Neural cell (in vitro differentiated cells): Measurements from ENCODE around the gene ZBTB24.

Experiments used
- CTCF ChIP-seq: fragments of 450-650 bp; IDR thresholded peaks from 2 replicates; pipeline ENCODE4 v1.5.1; 2014; ENCODE audit warnings: antibody characterized with exemption, mild to moderate bottlenecking, moderate library complexity; ENCODE audit not compliant: poor library complexity, severe bottlenecking
- EP300 ChIP-seq: fragments of 450-650 bp; conservative IDR thresholded peaks from 2 replicates; pipeline ENCODE4 v1.6.1; 2014; ENCODE audit warnings: antibody characterized with exemption, mild to moderate bottlenecking, moderate library complexity; ENCODE audit not compliant: poor library complexity, severe bottlenecking
- EZH2 ChIP-seq: fragments of 200-600, 300-800 bp; shearing (Covaris generic), sonication (generic); IDR thresholded peaks from 2 replicates; pipeline ENCODE4 v1.6.1; 2014; ENCODE audit warnings: antibody characterized with exemption, low read length, borderline replicate concordance, mild to moderate bottlenecking; ENCODE audit not compliant: insufficient read depth, poor library complexity, severe bottlenecking
- MXI1 ChIP-seq: fragments of 450-650 bp; conservative IDR thresholded peaks from 2 replicates; pipeline ENCODE4 v1.6.1; 2014; ENCODE audit warnings: antibody characterized with exemption, mild to moderate bottlenecking; ENCODE audit not compliant: poor library complexity, severe bottlenecking
- POLR2AphosphoS5 ChIP-seq: IDR thresholded peaks from 2 replicates; pipeline ENCODE4 v1.6.1; 2012
- RAD21 ChIP-seq: fragments of 450-650 bp; conservative IDR thresholded peaks from 2 replicates; pipeline ENCODE4 v1.6.1; 2014; ENCODE audit warnings: antibody characterized with exemption, mild to moderate bottlenecking, moderate library complexity
- REST ChIP-seq: IDR thresholded peaks from 2 replicates; pipeline ENCODE4 v1.6.1; 2012; ENCODE audit warnings: borderline replicate concordance
- SMC3 ChIP-seq: fragments of 450-650 bp; conservative IDR thresholded peaks from 2 replicates; pipeline ENCODE4 v1.6.1; 2014; ENCODE audit warnings: antibody characterized with exemption, mild to moderate bottlenecking, moderate library complexity; ENCODE audit not compliant: poor library complexity
- TAF1 ChIP-seq: IDR thresholded peaks from 2 replicates; pipeline ENCODE4 v1.6.1; 2012; ENCODE audit warnings: low read depth

GRCh38 chr6:109512271-109512817 is 29.3 kb upstream of the ZBTB24 start:
- no peak for TF ChIP-seq EP300
- TF ChIP-seq POLR2AphosphoS5, result no peak
- no peak for TF ChIP-seq CTCF
- TF ChIP-seq MXI1, result no peak
- no peak for TF ChIP-seq EZH2
- no peak for TF ChIP-seq REST
- no peak for TF ChIP-seq RAD21
- TF ChIP-seq TAF1, result no peak
- no peak for TF ChIP-seq SMC3
